ENCODE measurements around the gene TGFBR2. TPM values are rescaled to one million over a fixed set of nuclear protein-coding genes. Genes with fewer than 3 reads are reported as not detected.

Gene TGFBR2
- polyA plus RNA-seq, 1 donor (not counting 4 experiments of a cell fraction or from before 2014, with no cell fraction given) = 303 TPM

GRCh38 chr3:30664459-30664858 lies 58.1 kb downstream of the TGFBR2 start:
- Histone ChIP-seq H3K9me1 (ENCODE audit: control insufficient read depth, extremely low read depth, insufficient read depth, low read length) (no peaks in the 10 kb centered on the region), H3K4me3 (ENCODE audit: control insufficient read depth in 2 of 3, extremely low read depth in 1 of 3, insufficient read depth in 2 of 3, low read depth in 1 of 3, low read length in 3 of 3) (no peak overlapping the region), H3K27ac (ENCODE audit: control insufficient read depth, insufficient read depth, low read length) (peak overlapping the region; percentile 21), H2AFZ (ENCODE audit: control insufficient read depth, low read length) (no peak overlapping the region), H3K9ac (ENCODE audit: control insufficient read depth, extremely low read depth, insufficient read depth, low read length) (no peak overlapping the region), H3K27me3 (ENCODE audit: control insufficient read depth, extremely low read depth, insufficient read depth, low read length) (no peaks in the 10 kb centered on the region), H3K9me3 (ENCODE audit: control insufficient read depth, low read depth, low read length) (no peaks in the 10 kb centered on the region), H4K20me1 (ENCODE audit: control insufficient read depth, extremely low read depth, insufficient read depth, low read length) (no peaks in the 10 kb centered on the region), H3K4me1 (ENCODE audit: control insufficient read depth, extremely low read depth, insufficient read depth, low read length) (peaks cover 41% of the 10 kb centered on the region), H3K36me3 (ENCODE audit: control insufficient read depth in 2 of 2, extremely low read depth in 1 of 2, insufficient read depth in 2 of 2, low read length in 2 of 2) (peaks cover 21 to 25% of the 10 kb centered on the region in 2 experiments), H3K79me2 (ENCODE audit: control insufficient read depth, insufficient read depth, low read length) (peaks cover 76% of the 10 kb centered on the region), H3K4me2 (ENCODE audit: control insufficient read depth, extremely low read depth, insufficient read depth, low read depth, low read length) (peak overlapping the region; percentile 0)
- dilution Hi-C loops (cut with MboI; ENCODE audit: extremely low pct_ligation_motif_present, low sequenced_read_pairs) = no loop called here
- no peak for TF ChIP-seq EZH2 (IDR thresholded peaks at IDR 0.05; ENCODE audit: low read length)
- no peak for TF ChIP-seq CTCF (optimal IDR thresholded peaks at IDR 0.05 in 1 of 3, IDR thresholded peaks at IDR 0.05 in 1 of 3, conservative IDR thresholded peaks at IDR 0.05 in 1 of 3; ENCODE audit: extremely low read depth in 1 of 3, insufficient read depth in 2 of 3, low read length in 3 of 3)
- FAIRE-seq (no peak), DNase-seq (ENCODE audit: low read depth, low spot score) (no peak)

- H3K4me1 ChIP-seq (ENCODE audit: control insufficient read depth, extremely low read depth, insufficient read depth, low read length) = peaks cover 37% of the 10 kb centered on the region
- no peaks in the 10 kb centered on the region for H3K27me3 ChIP-seq (ENCODE audit: control insufficient read depth, extremely low read depth, insufficient read depth, low read length)
- no peaks in the 10 kb centered on the region for H4K20me1 ChIP-seq (ENCODE audit: control insufficient read depth, extremely low read depth, insufficient read depth, low read length)
- DNase-seq (ENCODE audit: low read depth, low spot score) (no peak), FAIRE-seq (peak; percentile 90)
- H3K36me3 ChIP-seq (ENCODE audit: control insufficient read depth in 2 of 2, extremely low read depth in 1 of 2, insufficient read depth in 2 of 2, low read length in 2 of 2) = peaks cover 20 to 24% of the 10 kb centered on the region in 2 experiments
- H3K27ac ChIP-seq (ENCODE audit: control insufficient read depth, insufficient read depth, low read length) = peak overlapping the region; percentile 21
- H3K4me2 ChIP-seq (ENCODE audit: control insufficient read depth, extremely low read depth, insufficient read depth, low read depth, low read length) = peak overlapping the region; percentile 0
- H2AFZ ChIP-seq (ENCODE audit: control insufficient read depth, low read length) = no peak overlapping the region
- no peak overlapping the region for H3K9ac ChIP-seq (ENCODE audit: control insufficient read depth, extremely low read depth, insufficient read depth, low read length)
- H3K9me3 ChIP-seq (ENCODE audit: control insufficient read depth, low read depth, low read length) = no peaks in the 10 kb centered on the region
- dilution Hi-C loops (cut with MboI; ENCODE audit: extremely low pct_ligation_motif_present, low sequenced_read_pairs) = no loop called here
- no peaks in the 10 kb centered on the region for H3K9me1 ChIP-seq (ENCODE audit: control insufficient read depth, extremely low read depth, insufficient read depth, low read length)
- H3K79me2 ChIP-seq (ENCODE audit: control insufficient read depth, insufficient read depth, low read length) = peaks cover 76% of the 10 kb centered on the region
- no peak overlapping the region for H3K4me3 ChIP-seq (ENCODE audit: control insufficient read depth in 2 of 3, extremely low read depth in 1 of 3, insufficient read depth in 2 of 3, low read depth in 1 of 3, low read length in 3 of 3)
- TF ChIP-seq CTCF (optimal IDR thresholded peaks at IDR 0.05 in 1 of 3, IDR thresholded peaks at IDR 0.05 in 1 of 3, conservative IDR thresholded peaks at IDR 0.05 in 1 of 3; ENCODE audit: extremely low read depth in 1 of 3, insufficient read depth in 2 of 3, low read length in 3 of 3) = no peak
- no peak for TF ChIP-seq EZH2 (IDR thresholded peaks at IDR 0.05; ENCODE audit: low read length)
Measured at GRCh38 chr3:30664884-30665283, 58.5 kb downstream of the TGFBR2 start.

All from keratinocyte (primary cell).